ENCODE results near the gene KLF3. TPM values are rescaled to one million over a fixed set of nuclear protein-coding genes. Genes with fewer than 3 reads are reported as not detected.

KLF3 gene
- total and polyA plus RNA-seq, 9 of the 15 experiments (the other 6 are each of a cell fraction or from before 2014, with no cell fraction given): 9.9 to 47.2 (median 18.1) TPM

- peak in 1 of 2 experiments; percentile 81; a peak in 1 of 4 replicates for TF ChIP-seq SIN3A (IDR thresholded peaks at IDR 0.05; ENCODE audit: borderline replicate concordance in 2 of 2, control insufficient read depth in 1 of 2, low read depth in 2 of 2, low read length in 2 of 2)
- no peak for TF ChIP-seq ZBTB49 (CRISPR knock-in tag; IDR thresholded peaks at IDR 0.05; ENCODE audit: borderline replicate concordance)
- 0 out of 2 replicates have a peak, but pooled peaks have one; percentile 30 for TF ChIP-seq EHMT2 (IDR thresholded peaks at IDR 0.05)
- peak in 1 of 2 experiments; percentile 92; a peak in 3 of 4 replicates for TF ChIP-seq TBL1XR1 (IDR thresholded peaks at IDR 0.05; ENCODE audit: low read length in 2 of 2)
- no peak for TF ChIP-seq ARID2 (IDR thresholded peaks at IDR 0.05)
- no peak for TF ChIP-seq RBM15 (IDR thresholded peaks at IDR 0.05; ENCODE audit: insufficient read depth, low read length)
- TF ChIP-seq KLF13 (tag; IDR thresholded peaks at IDR 0.05; ENCODE audit: borderline replicate concordance, low read depth): no peak
- peak; percentile 63; the same call in 1 of the 2 replicates for TF ChIP-seq OTX1 (CRISPR knock-in tag; IDR thresholded peaks at IDR 0.05)
- TF ChIP-seq, protein P1, sequence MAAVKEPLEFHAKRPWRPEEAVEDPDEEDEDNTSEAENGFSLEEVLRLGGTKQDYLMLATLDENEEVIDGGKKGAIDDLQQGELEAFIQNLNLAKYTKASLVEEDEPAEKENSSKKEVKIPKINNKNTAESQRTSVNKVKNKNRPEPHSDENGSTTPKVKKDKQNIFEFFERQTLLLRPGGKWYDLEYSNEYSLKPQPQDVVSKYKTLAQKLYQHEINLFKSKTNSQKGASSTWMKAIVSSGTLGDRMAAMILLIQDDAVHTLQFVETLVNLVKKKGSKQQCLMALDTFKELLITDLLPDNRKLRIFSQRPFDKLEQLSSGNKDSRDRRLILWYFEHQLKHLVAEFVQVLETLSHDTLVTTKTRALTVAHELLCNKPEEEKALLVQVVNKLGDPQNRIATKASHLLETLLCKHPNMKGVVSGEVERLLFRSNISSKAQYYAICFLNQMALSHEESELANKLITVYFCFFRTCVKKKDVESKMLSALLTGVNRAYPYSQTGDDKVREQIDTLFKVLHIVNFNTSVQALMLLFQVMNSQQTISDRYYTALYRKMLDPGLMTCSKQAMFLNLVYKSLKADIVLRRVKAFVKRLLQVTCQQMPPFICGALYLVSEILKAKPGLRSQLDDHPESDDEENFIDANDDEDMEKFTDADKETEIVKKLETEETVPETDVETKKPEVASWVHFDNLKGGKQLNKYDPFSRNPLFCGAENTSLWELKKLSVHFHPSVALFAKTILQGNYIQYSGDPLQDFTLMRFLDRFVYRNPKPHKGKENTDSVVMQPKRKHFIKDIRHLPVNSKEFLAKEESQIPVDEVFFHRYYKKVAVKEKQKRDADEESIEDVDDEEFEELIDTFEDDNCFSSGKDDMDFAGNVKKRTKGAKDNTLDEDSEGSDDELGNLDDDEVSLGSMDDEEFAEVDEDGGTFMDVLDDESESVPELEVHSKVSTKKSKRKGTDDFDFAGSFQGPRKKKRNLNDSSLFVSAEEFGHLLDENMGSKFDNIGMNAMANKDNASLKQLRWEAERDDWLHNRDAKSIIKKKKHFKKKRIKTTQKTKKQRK (IDR thresholded peaks at IDR 0.05; ENCODE audit: borderline replicate concordance, low read depth, low read length): no peak
- TF ChIP-seq FOXJ3 (CRISPR knock-in tag; IDR thresholded peaks at IDR 0.05): no peak
- no peak for TF ChIP-seq SNRNP70 (optimal IDR thresholded peaks at IDR 0.05; ENCODE audit: low read depth, low read length)
- TF ChIP-seq, protein P2, sequence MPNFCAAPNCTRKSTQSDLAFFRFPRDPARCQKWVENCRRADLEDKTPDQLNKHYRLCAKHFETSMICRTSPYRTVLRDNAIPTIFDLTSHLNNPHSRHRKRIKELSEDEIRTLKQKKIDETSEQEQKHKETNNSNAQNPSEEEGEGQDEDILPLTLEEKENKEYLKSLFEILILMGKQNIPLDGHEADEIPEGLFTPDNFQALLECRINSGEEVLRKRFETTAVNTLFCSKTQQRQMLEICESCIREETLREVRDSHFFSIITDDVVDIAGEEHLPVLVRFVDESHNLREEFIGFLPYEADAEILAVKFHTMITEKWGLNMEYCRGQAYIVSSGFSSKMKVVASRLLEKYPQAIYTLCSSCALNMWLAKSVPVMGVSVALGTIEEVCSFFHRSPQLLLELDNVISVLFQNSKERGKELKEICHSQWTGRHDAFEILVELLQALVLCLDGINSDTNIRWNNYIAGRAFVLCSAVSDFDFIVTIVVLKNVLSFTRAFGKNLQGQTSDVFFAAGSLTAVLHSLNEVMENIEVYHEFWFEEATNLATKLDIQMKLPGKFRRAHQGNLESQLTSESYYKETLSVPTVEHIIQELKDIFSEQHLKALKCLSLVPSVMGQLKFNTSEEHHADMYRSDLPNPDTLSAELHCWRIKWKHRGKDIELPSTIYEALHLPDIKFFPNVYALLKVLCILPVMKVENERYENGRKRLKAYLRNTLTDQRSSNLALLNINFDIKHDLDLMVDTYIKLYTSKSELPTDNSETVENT (CRISPR knock-in tag; IDR thresholded peaks at IDR 0.05): 0 out of 2 replicates have a peak, but pooled peaks have one; percentile 9
- TF ChIP-seq THRB (CRISPR knock-in tag; conservative IDR thresholded peaks at IDR 0.05): no peak
- TF ChIP-seq TAF7 (tag; IDR thresholded peaks at IDR 0.05): no peak
- no peak for TF ChIP-seq ZC3H8 (IDR thresholded peaks at IDR 0.05)
- peak; percentile 12; the same call in 1 of the 2 replicates for TF ChIP-seq BHLHE40 (IDR thresholded peaks at IDR 0.05; ENCODE audit: low read length)
- no peak for TF ChIP-seq ZNF140 (CRISPR knock-in tag; IDR thresholded peaks at IDR 0.05)
Observed at GRCh38 chr4:38667085-38667893, 3.3 kb downstream of the KLF3 start (continued).

All from K562 (cell line).